Calu3 (cell line): ENCODE results near the gene KCNQ5. TPM values are rescaled to one million over a fixed set of nuclear protein-coding genes. Genes with fewer than 3 reads are reported as not detected.

Experiments
- BruUV-seq: library from RNA; stranded (reverse); fragments of 400-500 nt; replicated peaks from 2 replicates; lab custom pipeline; 2021; lab: Mats Ljungman, UMichigan
- CTCF ChIA-PET: fragments of 300-600 bp; sonication (Branson Sonifier 250); formaldehyde crosslinking; loops from one replicate; lab custom pipeline; 2022; ENCODE audit warnings: antibody characterized with exemption; lab: Charles Lee
- DNase-seq: peaks from one replicate; pipeline ENCODE4 v3.0.0; 2022
- H3K27ac Mint-ChIP-seq: one replicate; pipeline ENCODE4 v1.8.0; 2022; ENCODE audit warnings: mixed read lengths; ENCODE audit not compliant: unreplicated experiment
- H3K27me3 Mint-ChIP-seq: one replicate; pipeline ENCODE4 v1.8.0; 2022; ENCODE audit warnings: mixed read lengths; ENCODE audit not compliant: unreplicated experiment
- H3K36me3 Mint-ChIP-seq: one replicate; pipeline ENCODE4 v1.8.0; 2022; ENCODE audit warnings: mild to moderate bottlenecking, moderate library complexity, mixed read lengths; ENCODE audit not compliant: insufficient read depth, unreplicated experiment
- H3K4me1 Mint-ChIP-seq: one replicate; pipeline ENCODE4 v1.8.0; 2022; ENCODE audit warnings: mild to moderate bottlenecking, low read depth, mixed read lengths; ENCODE audit not compliant: unreplicated experiment
- H3K4me3 Mint-ChIP-seq: one replicate; pipeline ENCODE4 v1.8.0; 2022; ENCODE audit warnings: mild to moderate bottlenecking, low read depth, moderate library complexity, mixed read lengths; ENCODE audit not compliant: unreplicated experiment
- H3K9me3 Mint-ChIP-seq: one replicate; pipeline ENCODE4 v1.8.0; 2022; ENCODE audit warnings: low read depth, mixed read lengths; ENCODE audit not compliant: unreplicated experiment
- intact Hi-C: fragments of 100-400 bp; cut with micrococcal nuclease; formaldehyde crosslinking; loops from one replicate; pipeline ENCODE4 v1.10.0; 2022; ENCODE audit not compliant: unreplicated experiment
- total RNA-seq: library from RNA; stranded (reverse); gene quantifications from 2 replicates; pipeline ENCODE4 v1.2.3, GENCODE V29; 2022
- TF ChIP-seq, protein P1 (sequence below): fragments of 200-600 bp; IDR thresholded peaks from one replicate; pipeline ENCODE4 v1.8.0; 2022; ENCODE audit warnings: antibody characterized with exemption; ENCODE audit not compliant: unreplicated experiment

KCNQ5 gene
- total RNA-seq, 1 experiment from 2014 or later = not detected

GRCh38 chr6:72651174-72651573 is 29.3 kb downstream of the KCNQ5 start:
- BruUV-seq = no TSS peak

GRCh38 chr6:72651967-72652956 is 30.4 kb downstream of the KCNQ5 start:
- no peak for DNase-seq
- peaks cover 17% of the 10 kb centered on the region for H3K4me1 Mint-ChIP-seq
- CTCF ChIA-PET = no interaction called here
- TF ChIP-seq, protein P1, sequence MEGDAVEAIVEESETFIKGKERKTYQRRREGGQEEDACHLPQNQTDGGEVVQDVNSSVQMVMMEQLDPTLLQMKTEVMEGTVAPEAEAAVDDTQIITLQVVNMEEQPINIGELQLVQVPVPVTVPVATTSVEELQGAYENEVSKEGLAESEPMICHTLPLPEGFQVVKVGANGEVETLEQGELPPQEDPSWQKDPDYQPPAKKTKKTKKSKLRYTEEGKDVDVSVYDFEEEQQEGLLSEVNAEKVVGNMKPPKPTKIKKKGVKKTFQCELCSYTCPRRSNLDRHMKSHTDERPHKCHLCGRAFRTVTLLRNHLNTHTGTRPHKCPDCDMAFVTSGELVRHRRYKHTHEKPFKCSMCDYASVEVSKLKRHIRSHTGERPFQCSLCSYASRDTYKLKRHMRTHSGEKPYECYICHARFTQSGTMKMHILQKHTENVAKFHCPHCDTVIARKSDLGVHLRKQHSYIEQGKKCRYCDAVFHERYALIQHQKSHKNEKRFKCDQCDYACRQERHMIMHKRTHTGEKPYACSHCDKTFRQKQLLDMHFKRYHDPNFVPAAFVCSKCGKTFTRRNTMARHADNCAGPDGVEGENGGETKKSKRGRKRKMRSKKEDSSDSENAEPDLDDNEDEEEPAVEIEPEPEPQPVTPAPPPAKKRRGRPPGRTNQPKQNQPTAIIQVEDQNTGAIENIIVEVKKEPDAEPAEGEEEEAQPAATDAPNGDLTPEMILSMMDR = no peak
- H3K9me3 Mint-ChIP-seq = peaks cover under 1% of the 10 kb centered on the region
- H3K27ac Mint-ChIP-seq = no peak overlapping the region
- intact Hi-C loops = no loop called here
- peaks cover 4% of the 10 kb centered on the region for H3K36me3 Mint-ChIP-seq
- no TSS peak for BruUV-seq
- H3K4me3 Mint-ChIP-seq = no peak overlapping the region
- H3K27me3 Mint-ChIP-seq = no peaks in the 10 kb centered on the region

More at GRCh38 chr6:72651174-72651573, 29.3 kb downstream of the KCNQ5 start:
- DNase-seq = no peak
- H3K27me3 Mint-ChIP-seq = no peaks in the 10 kb centered on the region
- CTCF ChIA-PET = no interaction called here
- TF ChIP-seq, protein P1 = no peak
- peaks cover 4% of the 10 kb centered on the region for H3K9me3 Mint-ChIP-seq
- H3K36me3 Mint-ChIP-seq = peaks cover 4% of the 10 kb centered on the region
- intact Hi-C loops = no loop called here
- peaks cover 17% of the 10 kb centered on the region for H3K4me1 Mint-ChIP-seq
- H3K27ac Mint-ChIP-seq = no peak overlapping the region
- no peak overlapping the region for H3K4me3 Mint-ChIP-seq

- Mint-ChIP-seq H3K4me3 (no peak overlapping the region), H3K36me3 (peaks cover 4% of the 10 kb centered on the region), H3K27ac (no peak overlapping the region), H3K27me3 (no peaks in the 10 kb centered on the region), H3K4me1 (peaks cover 17% of the 10 kb centered on the region), H3K9me3 (no peaks in the 10 kb centered on the region)
- CTCF ChIA-PET = no interaction called here
- no TSS peak for BruUV-seq
- intact Hi-C loops = no loop called here
- TF ChIP-seq, protein P1 = no peak
- DNase-seq = no peak
Observed at GRCh38 chr6:72653026-72653425, 31.2 kb downstream of the KCNQ5 start.

DNA sequence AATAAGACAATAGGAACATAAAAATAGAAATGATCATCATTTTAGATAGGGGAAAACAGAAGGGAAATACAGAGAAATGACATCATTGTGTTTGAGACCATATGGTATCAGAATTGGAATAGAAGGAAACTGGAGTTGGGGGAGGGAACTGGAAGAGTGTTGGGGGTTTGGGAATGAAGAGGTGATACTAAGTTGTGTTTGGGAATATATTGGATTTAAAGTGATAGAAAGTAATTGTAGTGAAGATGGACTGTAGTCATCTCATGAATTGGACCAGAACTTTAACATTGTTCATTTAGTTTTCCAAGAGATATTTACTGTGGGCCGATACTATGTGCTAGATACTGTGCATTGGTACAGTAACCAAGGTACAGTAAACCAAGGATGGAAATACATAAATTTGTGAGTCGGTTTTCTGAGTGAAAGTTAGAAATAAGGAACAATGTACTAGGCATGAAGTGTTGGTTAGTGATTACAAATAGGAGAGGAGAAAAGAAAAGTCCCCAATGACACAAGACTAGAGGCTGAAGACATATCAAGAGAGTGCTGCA is 32.3 kb downstream of the KCNQ5 start:
- Mint-ChIP-seq H3K9me3 (no peaks in the 10 kb centered on the region), H3K4me1 (peaks cover 17% of the 10 kb centered on the region), H3K27me3 (no peaks in the 10 kb centered on the region), H3K27ac (no peak overlapping the region), H3K4me3 (no peak overlapping the region), H3K36me3 (peaks cover 4% of the 10 kb centered on the region)
- TF ChIP-seq, protein P1 = no peak
- no TSS peak for BruUV-seq
- CTCF ChIA-PET = no interaction called here
- DNase-seq = no peak
- intact Hi-C loops = no loop called here
